ENCODE data around the gene PTPN6. TPM values are rescaled to one million over a fixed set of nuclear protein-coding genes. Genes with fewer than 3 reads are reported as not detected.

Gene PTPN6
- total and polyA plus RNA-seq, 8 donors: 11.2 to 51.2 (median 32.6) TPM

DNA sequence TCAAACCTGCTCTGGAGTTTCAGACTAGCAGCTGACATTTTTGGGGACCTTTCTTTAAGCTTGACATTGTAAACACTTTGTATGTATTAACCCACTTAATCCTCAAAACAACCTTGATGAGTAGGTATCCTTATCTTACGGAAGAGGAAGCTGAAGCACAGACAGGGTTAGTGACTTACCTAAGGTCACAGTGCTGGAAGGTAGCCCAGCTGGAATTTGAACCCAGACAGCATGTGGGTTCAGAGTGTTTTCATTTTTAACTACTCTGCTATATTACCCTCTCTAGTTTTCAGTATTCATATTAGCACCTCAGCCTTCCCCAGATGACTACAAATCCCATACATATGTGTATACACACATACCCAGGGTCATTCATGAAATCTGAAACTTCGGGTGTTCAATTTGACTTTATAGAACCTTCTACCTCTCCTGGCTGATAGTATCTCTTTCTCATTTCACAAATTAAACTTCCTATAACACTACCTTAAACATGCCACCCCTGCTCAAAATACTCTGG, 53.2 kb downstream of the PTPN6 start:
- intact Hi-C loops (cut with DNase I; ENCODE audit: low total_unique reads): no loop called here
- Histone ChIP-seq H3K9me3 (no peaks in the 10 kb centered on the region), H3K27me3 (no peaks in the 10 kb centered on the region), H3K36me3 (peaks cover 0 to 20% (median 16%) of the 10 kb centered on the region in 4 donors), H3K4me3 (no peak overlapping the region), H3K27ac (no peak overlapping the region), H3K4me1 (peaks cover 0 to 49% (median 16%) of the 10 kb centered on the region in 4 donors)
- 50 to 65% (median 59%) methylated on average over 2 of the region's 2 CpGs for WGBS, 5 donors
- DNase-seq: no peak
- no peak for TF ChIP-seq POLR2AphosphoS5 (IDR thresholded peaks at IDR 0.05)
- TF ChIP-seq, protein P1, sequence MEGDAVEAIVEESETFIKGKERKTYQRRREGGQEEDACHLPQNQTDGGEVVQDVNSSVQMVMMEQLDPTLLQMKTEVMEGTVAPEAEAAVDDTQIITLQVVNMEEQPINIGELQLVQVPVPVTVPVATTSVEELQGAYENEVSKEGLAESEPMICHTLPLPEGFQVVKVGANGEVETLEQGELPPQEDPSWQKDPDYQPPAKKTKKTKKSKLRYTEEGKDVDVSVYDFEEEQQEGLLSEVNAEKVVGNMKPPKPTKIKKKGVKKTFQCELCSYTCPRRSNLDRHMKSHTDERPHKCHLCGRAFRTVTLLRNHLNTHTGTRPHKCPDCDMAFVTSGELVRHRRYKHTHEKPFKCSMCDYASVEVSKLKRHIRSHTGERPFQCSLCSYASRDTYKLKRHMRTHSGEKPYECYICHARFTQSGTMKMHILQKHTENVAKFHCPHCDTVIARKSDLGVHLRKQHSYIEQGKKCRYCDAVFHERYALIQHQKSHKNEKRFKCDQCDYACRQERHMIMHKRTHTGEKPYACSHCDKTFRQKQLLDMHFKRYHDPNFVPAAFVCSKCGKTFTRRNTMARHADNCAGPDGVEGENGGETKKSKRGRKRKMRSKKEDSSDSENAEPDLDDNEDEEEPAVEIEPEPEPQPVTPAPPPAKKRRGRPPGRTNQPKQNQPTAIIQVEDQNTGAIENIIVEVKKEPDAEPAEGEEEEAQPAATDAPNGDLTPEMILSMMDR (IDR thresholded peaks at IDR 0.05): no peak
- no peak for TF ChIP-seq POLR2A (IDR thresholded peaks at IDR 0.05)
- TF ChIP-seq EP300 (IDR thresholded peaks at IDR 0.05): no peak

DNA sequence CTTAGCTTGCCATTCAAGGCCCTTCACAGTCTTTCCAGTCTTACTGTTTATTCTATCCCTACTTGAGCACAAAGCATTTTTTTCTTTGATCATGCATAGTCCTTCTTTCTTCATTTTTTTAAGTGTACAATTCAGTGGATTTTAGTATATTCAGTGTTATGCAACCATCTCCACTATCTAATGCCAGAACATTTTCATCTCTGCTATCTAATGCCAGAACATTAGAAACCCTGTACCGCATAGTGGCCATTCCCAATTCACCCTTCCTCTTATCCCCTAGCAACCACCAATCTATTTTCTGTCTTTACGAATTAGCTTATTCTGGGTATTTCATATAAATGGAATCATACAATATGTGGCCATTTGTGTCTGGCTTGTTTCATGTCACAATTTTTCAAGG, 53.7 kb downstream of the PTPN6 start:
- Histone ChIP-seq H3K4me1 (peaks cover 0 to 49% (median 19%) of the 10 kb centered on the region in 4 donors), H3K36me3 (peaks cover 0 to 25% (median 16%) of the 10 kb centered on the region in 4 donors), H3K27me3 (no peaks in the 10 kb centered on the region), H3K9me3 (no peaks in the 10 kb centered on the region), H3K27ac (no peak overlapping the region), H3K4me3 (no peak overlapping the region)
- DNase-seq: no peak
- WGBS, 5 donors: 86 to 93% (median 90%) methylated on average over 2 of the region's 2 CpGs
- TF ChIP-seq EP300 (IDR thresholded peaks at IDR 0.05): no peak
- intact Hi-C loops (cut with DNase I; ENCODE audit: low total_unique reads): no loop called here

DNA sequence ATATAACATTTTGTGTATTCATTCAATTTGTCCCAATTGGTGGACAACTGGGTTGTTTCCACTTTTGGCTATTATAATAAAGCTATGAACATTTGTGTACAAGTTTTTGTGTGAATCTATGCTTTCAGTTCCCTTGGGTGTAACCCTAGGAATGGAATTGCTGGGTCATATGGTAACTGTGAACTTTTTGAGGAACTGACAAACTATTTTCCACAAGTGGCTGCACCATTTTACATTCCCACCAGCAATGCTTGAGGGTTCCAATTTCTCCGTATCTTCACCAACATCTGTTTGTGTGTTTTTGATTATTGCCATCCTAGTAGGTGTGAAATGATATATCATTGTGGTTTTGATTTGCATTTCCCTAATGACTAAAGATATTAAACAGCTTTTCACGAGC, 54.2 kb downstream of the PTPN6 start:
- no peak overlapping the region for H3K4me3 ChIP-seq
- TF ChIP-seq EP300 (IDR thresholded peaks at IDR 0.05) (no peak), POLR2A (IDR thresholded peaks at IDR 0.05) (no peak), POLR2AphosphoS5 (IDR thresholded peaks at IDR 0.05) (no peak)
- TF ChIP-seq, protein P1 (IDR thresholded peaks at IDR 0.05): no peak
- H3K36me3 ChIP-seq: peaks cover 0 to 25% (median 14%) of the 10 kb centered on the region in 4 donors
- 64 to 86% (median 77%) methylated on average over 2 of the region's 2 CpGs for WGBS, 5 donors
- H3K27me3 ChIP-seq: no peaks in the 10 kb centered on the region
- H3K27ac ChIP-seq: no peak overlapping the region
- peaks cover 0 to 54% (median 23%) of the 10 kb centered on the region in 4 donors for H3K4me1 ChIP-seq
- no peaks in the 10 kb centered on the region for H3K9me3 ChIP-seq
- DNase-seq: no peak
- intact Hi-C loops (cut with DNase I; ENCODE audit: low total_unique reads): no loop called here

DNA sequence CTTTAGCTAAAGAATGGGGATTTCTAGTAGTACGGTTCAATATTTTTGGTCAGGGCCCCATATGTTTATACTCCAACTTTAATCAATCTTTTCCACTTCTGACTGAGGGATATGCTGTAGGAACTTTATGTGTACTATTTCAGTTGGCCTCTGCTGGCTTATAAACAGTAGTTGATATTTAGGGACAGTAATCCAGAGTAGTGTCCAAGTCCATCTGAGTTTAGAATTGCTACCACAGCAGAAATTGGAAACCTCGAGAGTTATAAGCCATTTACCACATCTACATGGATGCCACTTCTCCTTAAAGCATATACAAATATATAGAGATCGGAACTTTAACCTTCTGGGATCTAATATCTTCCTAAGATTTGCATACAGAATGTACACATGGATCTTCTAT, 55.5 kb downstream of the PTPN6 start:
- TF ChIP-seq POLR2AphosphoS5 (IDR thresholded peaks at IDR 0.05): no peak
- TF ChIP-seq, protein P1 (IDR thresholded peaks at IDR 0.05): no peak
- TF ChIP-seq EP300 (IDR thresholded peaks at IDR 0.05): no peak
- TF ChIP-seq POLR2A (IDR thresholded peaks at IDR 0.05): no peak
- H3K27ac ChIP-seq: no peak overlapping the region
- DNase-seq: no peak

DNA sequence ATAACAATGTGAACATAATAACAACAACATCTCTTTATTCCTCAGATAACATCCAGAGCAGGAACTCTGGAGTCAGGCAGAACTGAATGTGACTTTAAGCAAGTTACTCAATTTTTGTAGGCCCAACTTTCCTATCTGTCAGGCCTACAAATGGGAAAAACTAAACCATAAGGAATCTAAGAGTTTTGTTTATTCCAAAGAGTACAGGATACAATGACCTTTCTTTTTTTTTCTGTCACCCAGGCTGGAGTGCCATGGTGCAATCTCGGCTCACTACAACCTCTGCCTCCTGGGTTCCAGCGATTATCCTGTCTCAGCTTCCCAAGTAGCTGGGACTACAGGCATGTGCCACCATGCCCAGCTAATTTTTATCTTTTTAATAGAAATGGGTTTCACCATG, 57.7 kb downstream of the PTPN6 start:
- intact Hi-C loops (cut with DNase I; ENCODE audit: low total_unique reads): no loop called here
- DNase-seq: no peak
- H3K27ac ChIP-seq: peak overlapping the region in 1 of 5 donors; percentile 14
- WGBS, 5 donors: 88 to 97% (median 89%) methylated on average over 2 of the region's 2 CpGs
- H3K4me3 ChIP-seq: no peak overlapping the region
- H3K36me3 ChIP-seq: peaks cover 10 to 43% (median 33%) of the 10 kb centered on the region in 4 donors
- no peaks in the 10 kb centered on the region for H3K9me3 ChIP-seq
- no peak for TF ChIP-seq EP300 (IDR thresholded peaks at IDR 0.05)
- no peak for TF ChIP-seq POLR2A (IDR thresholded peaks at IDR 0.05)
- TF ChIP-seq, protein P1 (IDR thresholded peaks at IDR 0.05): no peak
- no peak for TF ChIP-seq POLR2AphosphoS5 (IDR thresholded peaks at IDR 0.05)
- no peaks in the 10 kb centered on the region for H3K27me3 ChIP-seq
- H3K4me1 ChIP-seq: peaks cover 0 to 83% (median 38%) of the 10 kb centered on the region in 4 donors

More for the DNA sequence above, 55.5 kb downstream of the PTPN6 start:
- Histone ChIP-seq H3K4me1 (peaks cover 0 to 61% (median 27%) of the 10 kb centered on the region in 4 donors), H3K9me3 (no peaks in the 10 kb centered on the region), H3K27me3 (no peaks in the 10 kb centered on the region), H3K36me3 (peaks cover 6 to 26% (median 15%) of the 10 kb centered on the region in 4 donors), H3K4me3 (no peak overlapping the region)
- intact Hi-C loops (cut with DNase I; ENCODE audit: low total_unique reads): no loop called here
- 80 to 91% (median 84%) methylated on average over 3 of the region's 3 CpGs for WGBS, 5 donors
